Cardiac fibroblast (primary cell): Measurements from ENCODE around the gene SLC39A11.

Experiments used
- DNase-seq, 2 donors: peaks; one replicate each; pipeline versions ENCODE4 v3.0.0 to v3.0.0-alpha.2; 2010; ENCODE audit warnings: low read depth in 2 of 2
- H3K4me3 ChIP-seq, 2 donors: replicated peaks in 1 of 2; 1 replicate in 1 of 2; 2 replicates in 1 of 2; pipeline ENCODE4 v1.5.1; 2011; ENCODE audit warnings: low read depth in 2 of 2, low read length in 2 of 2, mild to moderate bottlenecking in 2 of 2, moderate library complexity in 1 of 2
- CTCF ChIP-seq: IDR thresholded peaks from one replicate; pipeline ENCODE4 v1.5.1; 2011; ENCODE audit warnings: low read depth, mild to moderate bottlenecking, low read length, inconsistent platforms

The SLC39A11 gene

GRCh38 chr17:72882426-72882825, 210.1 kb downstream of the SLC39A11 start:
- no peak overlapping the region for H3K4me3 ChIP-seq
- no peak for DNase-seq
- TF ChIP-seq CTCF = no peak

DNA sequence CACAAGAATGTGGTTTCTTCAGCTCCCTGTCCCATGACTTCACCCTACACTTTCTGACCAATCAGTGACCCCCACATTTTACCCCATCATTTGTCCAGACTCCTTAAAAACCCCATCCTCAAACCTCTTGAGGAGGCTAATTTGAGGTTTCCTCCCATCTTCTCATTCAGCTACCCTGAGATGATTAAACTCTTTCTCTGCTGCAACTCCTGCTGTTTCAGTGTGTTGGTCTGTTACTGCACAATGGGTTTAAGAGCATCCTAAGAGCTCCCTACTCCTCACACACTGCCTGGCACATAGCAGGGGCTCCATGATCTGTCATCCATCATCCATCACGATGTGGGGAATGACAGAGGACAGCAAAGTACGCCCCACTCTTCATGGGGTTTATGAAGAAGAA, 212.6 kb downstream of the SLC39A11 start:
- no peak for TF ChIP-seq CTCF

GRCh38 chr17:72878975-72879660, 213.4 kb downstream of the SLC39A11 start:
- no peak for DNase-seq
- TF ChIP-seq CTCF = no peak
- H3K4me3 ChIP-seq = no peak overlapping the region

More for the DNA sequence above, 212.6 kb downstream of the SLC39A11 start:
- DNase-seq = no peak
- H3K4me3 ChIP-seq = no peak overlapping the region

- no peak for TF ChIP-seq CTCF
- H3K4me3 ChIP-seq = no peak overlapping the region
- DNase-seq = no peak
Measured at GRCh38 chr17:72877348-72877747, 215.1 kb downstream of the SLC39A11 start.

DNA sequence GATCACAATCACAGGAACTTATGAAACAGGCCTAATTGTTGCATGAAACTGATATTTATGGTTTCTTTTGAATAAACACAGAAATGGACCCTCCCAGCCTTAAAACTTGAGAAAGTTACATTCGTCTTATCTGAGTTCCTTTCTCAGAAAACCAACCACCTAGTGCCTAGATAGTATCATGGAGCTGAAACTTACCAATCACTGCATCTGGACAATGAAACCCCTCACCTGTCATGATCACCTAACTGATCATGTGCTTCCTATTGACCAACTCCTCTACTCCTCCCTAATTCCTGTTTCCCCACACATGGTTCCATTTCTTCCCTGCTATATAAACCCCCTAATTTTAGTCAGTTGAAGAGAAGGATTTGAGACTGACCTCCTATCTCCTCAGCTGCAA, 216.1 kb downstream of the SLC39A11 start:
- TF ChIP-seq CTCF = no peak
- H3K4me3 ChIP-seq = no peak overlapping the region
- DNase-seq = no peak

DNA sequence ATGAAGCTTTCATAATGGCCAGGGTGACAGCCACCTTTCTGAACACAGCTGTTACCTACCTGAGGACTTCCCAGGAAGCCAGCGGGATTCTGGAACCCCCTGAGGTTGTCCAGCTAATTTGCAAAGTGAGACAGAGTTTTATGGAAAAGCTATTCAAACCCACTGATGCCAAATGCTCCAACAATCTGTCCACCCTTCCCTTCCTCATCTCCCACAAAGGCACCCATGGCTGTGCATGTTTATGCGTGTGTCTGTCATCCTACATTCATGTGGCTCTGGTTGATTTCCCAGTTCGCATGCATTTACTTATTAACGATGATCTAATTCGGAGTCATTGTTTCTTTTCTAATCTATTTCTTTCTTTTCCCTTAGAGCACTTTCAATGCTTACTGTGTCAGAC, 217.1 kb downstream of the SLC39A11 start:
- no peak overlapping the region for H3K4me3 ChIP-seq
- no peak for DNase-seq
- no peak for TF ChIP-seq CTCF

DNA sequence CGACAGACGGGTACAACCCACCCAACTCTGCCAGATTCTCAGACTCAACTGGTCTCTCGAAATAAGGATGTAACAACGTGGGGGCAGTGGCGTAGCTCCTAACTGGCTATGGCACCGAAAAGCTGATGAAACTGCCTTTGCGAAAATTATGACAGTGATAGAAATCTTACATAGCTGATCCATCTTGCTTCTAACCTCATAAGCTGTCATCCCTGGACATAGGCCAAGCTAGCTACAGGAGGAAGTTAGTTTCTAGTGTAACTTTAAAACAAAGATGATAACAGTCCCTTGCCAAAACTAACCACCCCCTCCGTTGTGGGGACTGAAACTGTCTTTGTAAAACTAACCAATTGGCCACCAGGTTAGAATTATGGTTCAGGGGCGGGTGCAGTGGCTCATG, 220.1 kb downstream of the SLC39A11 start:
- H3K4me3 ChIP-seq = no peak overlapping the region
- no peak for DNase-seq
- TF ChIP-seq CTCF = no peak
